Transverse colon (tissue), 4 donors: Measurements from ENCODE around the gene SOX4. TPM values are rescaled to one million over a fixed set of nuclear protein-coding genes. Genes with fewer than 3 reads are reported as not detected.

ENCODE experiments used
- DNase-seq: peaks from one replicate; pipeline ENCODE4 v3.0.0-alpha.2; 2019
- H3K27ac ChIP-seq, 4 donors: fragments of 200-600 bp; sonication (generic); 2 replicates each; pipeline ENCODE4 v1.5.1; 2016 to 2018; ENCODE audit warnings: inconsistent platforms in 4 of 4
- H3K27me3 ChIP-seq: fragments of 200-600 bp; sonication (generic); 2 replicates; pipeline ENCODE4 v1.5.1; 2017; ENCODE audit warnings: inconsistent platforms
- H3K36me3 ChIP-seq, 4 donors: fragments of 200-600 bp; sonication (generic); 2 replicates each; pipeline ENCODE4 v1.5.1; 2017 to 2019; ENCODE audit warnings: inconsistent platforms in 4 of 4
- H3K4me1 ChIP-seq, 4 donors: fragments of 200-600 bp; sonication (generic); 2 replicates each; pipeline ENCODE4 v1.5.1; 2017 to 2020; ENCODE audit warnings: inconsistent platforms in 4 of 4
- H3K4me3 ChIP-seq, 4 donors: fragments of 200-600 bp; sonication (generic); 1 replicate in 1 of 4; 2 replicates in 3 of 4; pipeline versions ENCODE4 v1.5.1 to v1.6.1; 2017 to 2019; ENCODE audit warnings: inconsistent platforms in 4 of 4
- H3K9me3 ChIP-seq, 2 donors: fragments of 200-600 bp; sonication (generic); 2 replicates each; pipeline ENCODE4 v1.5.1; 2017 to 2019; ENCODE audit warnings: inconsistent platforms in 2 of 2
- CTCF ChIP-seq, 5 experiments: fragments of 200-600 bp in 3 of 5; fragments of 450-650 bp in 2 of 5; sonication (generic) in 3 of 5; IDR thresholded peaks; 1 replicate in 2 of 5; 2 replicates in 3 of 5; pipeline ENCODE4 v1.5.1; 2016 to 2017; ENCODE audit warnings: antibody characterized with exemption in 5 of 5, inconsistent platforms in 3 of 5, mild to moderate bottlenecking in 2 of 5, moderate library complexity in 1 of 5
- EP300 ChIP-seq: sonication (generic); formaldehyde crosslinking; IDR thresholded peaks from one replicate; pipeline ENCODE4 v1.6.1; 2017; ENCODE audit warnings: antibody characterized with exemption, low read depth
- POLR2A ChIP-seq: fragments of 450-650 bp; IDR thresholded peaks from one replicate; pipeline ENCODE4 v1.6.1; 2016; ENCODE audit warnings: antibody characterized with exemption, mild to moderate bottlenecking, moderate library complexity
- POLR2AphosphoS5 ChIP-seq, 3 donors: sonication (generic); formaldehyde crosslinking; IDR thresholded peaks; one replicate each; pipeline ENCODE4 v1.6.1; 2016; ENCODE audit warnings: antibody characterized with exemption in 3 of 3
- WGBS, 2 donors: methylation state at CpG; one replicate each; pipeline ENCODE4 v1.1.5; 2018; ENCODE audit warnings: low coverage in 1 of 2; 5-methylcytosine and 5-hydroxymethylcytosine counted together
- in situ Hi-C, 4 donors: fragments of 200-750 bp; cut with MboI; loops; one replicate each; pipeline versions ENCODE4 v1.15.0 to v1.15.1; 2017; ENCODE audit warnings: low sequenced_read_pairs in 3 of 4, low pct_ligation_motif_present in 1 of 4, low pct_unique_long_range_greater_than_20kb in 1 of 4
- intact Hi-C: fragments of 100-400 bp; cut with DNase I; formaldehyde crosslinking; loops from one replicate; pipeline ENCODE4 v1.15.1; 2023; ENCODE audit warnings: low total_unique reads
- total RNA-seq, 4 donors: library from RNA; depleted of rRNA; stranded (reverse); fragments of >200 nt; gene quantifications; one replicate each; pipeline ENCODE4 v1.1.0, GENCODE V29; 2016

SOX4 gene
- total RNA-seq, 4 donors from 2014 or later = 7.5 to 25.3 (median 12.9) TPM

DNA sequence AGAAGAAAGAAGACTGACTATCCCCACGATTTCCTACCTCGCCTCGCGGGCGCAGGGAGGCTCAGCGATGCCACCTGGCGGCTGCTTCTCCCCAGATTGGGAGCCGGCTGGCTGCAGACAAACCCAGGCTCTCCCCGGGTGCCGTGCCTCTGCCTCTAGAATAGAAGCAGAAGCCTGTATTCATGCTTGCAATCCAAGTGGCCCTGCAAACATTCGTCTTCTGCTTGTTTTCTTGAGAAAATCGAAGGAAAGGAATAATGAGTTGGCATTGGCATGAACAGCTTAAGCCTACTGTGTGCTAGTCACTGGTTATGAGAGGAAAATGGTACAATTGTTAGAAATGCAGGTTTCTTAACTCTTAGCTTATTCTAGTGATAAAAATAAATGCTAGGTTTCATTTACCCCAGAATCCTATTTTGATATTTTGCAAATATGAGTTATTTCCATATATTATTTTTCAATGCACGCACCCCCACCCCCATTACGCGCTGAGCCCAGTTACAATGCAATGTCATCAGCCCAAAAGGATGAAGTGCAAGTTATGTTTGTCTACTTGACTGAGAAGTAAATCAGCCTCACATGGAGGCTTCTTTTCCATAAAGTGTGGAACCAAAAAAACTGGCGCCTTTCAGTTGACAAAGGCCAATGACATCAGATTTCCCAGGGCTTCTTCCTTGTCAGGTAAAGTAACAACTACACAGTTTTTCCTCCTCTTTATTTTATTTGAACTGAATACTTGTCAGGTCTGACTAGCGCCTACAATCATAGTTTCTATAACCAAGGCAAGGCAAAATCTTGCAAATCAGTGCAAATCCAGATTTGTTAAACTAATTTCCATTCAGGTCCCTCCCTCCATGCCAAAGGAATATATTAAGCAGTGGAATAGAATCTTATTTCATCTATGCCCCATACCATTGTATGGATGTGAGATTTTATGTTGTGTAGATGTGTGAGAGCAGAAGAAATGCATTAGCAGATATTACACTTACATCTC, 3.9 kb upstream of the SOX4 start:
- H3K9me3 ChIP-seq = no peaks in the 10 kb centered on the region
- H3K27ac ChIP-seq = peak overlapping the region; percentile 90 to 94 (median 91)
- TF ChIP-seq EP300 = no peak
- no peak for TF ChIP-seq POLR2AphosphoS5 (IDR thresholded peaks at IDR 0.05)
- peak; percentile 82 to 94 (median 92) for TF ChIP-seq CTCF (IDR thresholded peaks at IDR 0.05)
- TF ChIP-seq POLR2A = no peak
- intact Hi-C loops = loop anchor here (10.0 kb wide), 3 partner anchors 215 to 1025 kb away; no protein-coding TSS in a partner anchor
- H3K36me3 ChIP-seq = no peaks in the 10 kb centered on the region
- H3K4me1 ChIP-seq = peaks cover 5 to 21% (median 12%) of the 10 kb centered on the region in 4 donors
- DNase-seq = peak; percentile 91
- no peaks in the 10 kb centered on the region for H3K27me3 ChIP-seq
- WGBS, 2 donors = 18 to 40% methylated on average over 8 to 17 of the region's 17 CpGs
- in situ Hi-C loops = loop anchor here (5.0 to 25.0 kb wide), 3 partner anchors 1025 to 1027 kb away; no protein-coding TSS in a partner anchor
- peak overlapping the region; percentile 45 to 72 (median 62) for H3K4me3 ChIP-seq

GRCh38 chr6:21590346-21590745, 3.2 kb upstream of the SOX4 start:
- H3K9me3 ChIP-seq = no peaks in the 10 kb centered on the region
- H3K4me3 ChIP-seq = no peak overlapping the region
- in situ Hi-C loops = loop anchor here in 1 of 4 donors (25.0 kb wide), 1 partner anchor 1028 kb away; no protein-coding TSS in a partner anchor
- no peaks in the 10 kb centered on the region for H3K27me3 ChIP-seq
- TF ChIP-seq EP300 (no peak), POLR2AphosphoS5 (IDR thresholded peaks at IDR 0.05) (no peak), CTCF (IDR thresholded peaks at IDR 0.05) (no peak), POLR2A (no peak)
- DNase-seq = no peak
- intact Hi-C loops = loop anchor here (10.0 kb wide), 1 partner anchor 214 kb away; no protein-coding TSS in a partner anchor
- WGBS, 2 donors = 100% methylated on average over 1 of the region's 1 CpG
- H3K4me1 ChIP-seq = peaks cover 5 to 21% (median 12%) of the 10 kb centered on the region in 4 donors
- no peak overlapping the region for H3K27ac ChIP-seq
- no peaks in the 10 kb centered on the region for H3K36me3 ChIP-seq

GRCh38 chr6:21591446-21591845, 2.1 kb upstream of the SOX4 start:
- H3K27ac ChIP-seq = no peak overlapping the region
- in situ Hi-C loops (loop anchor here in 1 of 4 donors (25.0 kb wide), 1 partner anchor 1029 kb away; no protein-coding TSS in a partner anchor), intact Hi-C loops (loop anchor here (10.0 kb wide), 1 partner anchor 213 kb away; no protein-coding TSS in a partner anchor)
- WGBS, 2 donors = 68 to 76% methylated on average over 2 of the region's 2 CpGs
- no peaks in the 10 kb centered on the region for H3K36me3 ChIP-seq
- no peak for TF ChIP-seq EP300
- TF ChIP-seq POLR2AphosphoS5 (IDR thresholded peaks at IDR 0.05) = no peak
- TF ChIP-seq CTCF (IDR thresholded peaks at IDR 0.05) = no peak
- no peak for TF ChIP-seq POLR2A
- H3K27me3 ChIP-seq = no peaks in the 10 kb centered on the region
- no peak overlapping the region for H3K4me3 ChIP-seq
- peaks cover 5 to 22% (median 12%) of the 10 kb centered on the region in 4 donors for H3K4me1 ChIP-seq
- no peaks in the 10 kb centered on the region for H3K9me3 ChIP-seq
- DNase-seq = no peak

DNA sequence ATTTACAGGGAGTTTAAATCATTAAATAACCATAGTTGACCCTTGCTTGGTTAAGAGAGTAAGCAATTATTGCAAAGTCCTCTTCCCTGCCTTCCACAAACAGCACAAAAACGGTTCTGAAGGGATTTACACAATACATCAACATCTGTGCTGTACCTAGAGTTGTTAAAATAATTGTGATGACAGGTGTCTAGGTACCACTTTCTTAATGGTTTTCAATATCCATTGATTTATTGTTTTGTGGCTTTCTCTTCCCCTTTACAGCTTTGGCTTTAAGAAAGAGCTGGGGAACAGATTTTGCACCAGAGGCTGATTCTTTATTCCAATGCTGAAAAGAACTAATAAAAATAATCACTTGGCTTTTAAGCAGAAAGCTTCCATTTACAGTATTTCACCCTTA, 598 bp upstream of the SOX4 start:
- in situ Hi-C loops = loop anchor here in 1 of 4 donors (25.0 kb wide), 1 partner anchor 1031 kb away; no protein-coding TSS in a partner anchor
- peak overlapping the region in 3 of 4 donors; percentile 86 to 97 (median 88) for H3K4me3 ChIP-seq

More for the DNA sequence above, 598 bp upstream of the SOX4 start:
- DNase-seq = no peak
- no peaks in the 10 kb centered on the region for H3K27me3 ChIP-seq
- H3K9me3 ChIP-seq = no peaks in the 10 kb centered on the region
- no peaks in the 10 kb centered on the region for H3K36me3 ChIP-seq
- no peak for TF ChIP-seq EP300
- no peak for TF ChIP-seq POLR2AphosphoS5 (IDR thresholded peaks at IDR 0.05)
- no peak for TF ChIP-seq POLR2A
- no peak for TF ChIP-seq CTCF (IDR thresholded peaks at IDR 0.05)
- H3K27ac ChIP-seq = peak overlapping the region; percentile 91 to 98 (median 96)
- intact Hi-C loops = loop anchor here (10.0 kb wide), 1 partner anchor 212 kb away; no protein-coding TSS in a partner anchor
- WGBS, 2 donors = 3 to 25% methylated on average over 1 of the region's 1 CpG
- H3K4me1 ChIP-seq = peaks cover 5 to 24% (median 8%) of the 10 kb centered on the region in 4 donors
